ENCODE results near the gene CELF5.

The CELF5 gene

DNA sequence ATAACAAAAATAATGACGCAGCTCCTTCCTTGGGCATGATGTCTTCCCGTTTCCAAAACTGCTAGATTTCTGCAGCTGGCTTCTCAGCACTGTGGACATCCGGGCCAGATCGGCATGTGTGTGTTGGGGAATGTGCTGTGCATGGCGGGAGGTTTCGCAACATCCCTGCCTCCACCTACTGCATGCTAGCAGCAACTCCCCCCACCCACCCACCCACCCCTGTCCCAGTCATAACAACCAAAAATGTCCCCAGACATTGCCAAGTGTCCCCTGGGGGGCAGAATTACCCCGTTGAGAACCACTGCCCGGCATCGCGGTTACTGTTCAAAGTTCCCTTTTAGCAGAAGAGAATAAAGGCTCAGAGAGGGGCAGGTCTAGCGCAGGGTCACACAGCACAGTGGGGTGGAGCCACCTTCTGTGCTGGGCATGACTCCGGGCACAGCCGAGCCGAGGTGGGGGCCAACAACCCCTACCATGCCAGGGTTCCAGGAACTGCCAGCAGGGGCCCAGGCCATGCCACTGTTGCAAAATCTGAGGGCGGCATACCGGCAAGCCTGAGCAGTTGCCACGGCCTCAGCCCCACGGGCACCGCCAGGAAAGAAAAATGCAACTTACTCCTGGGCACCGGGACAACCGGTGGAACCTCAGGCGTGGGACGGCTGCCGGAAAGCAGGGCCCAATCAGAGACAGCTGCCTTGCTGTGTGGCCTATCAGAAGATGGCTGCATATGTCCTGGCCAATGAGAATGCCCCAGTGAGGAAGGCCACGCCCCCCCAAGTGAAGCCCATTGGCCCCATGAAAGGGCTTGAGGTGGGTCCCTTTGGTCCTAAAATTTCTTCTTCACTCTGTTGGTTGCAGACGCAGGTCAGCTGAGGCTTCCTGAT, 119.4 kb downstream of the CELF5 start:
- DNase-seq (ENCODE audit: low read depth in 3 of 3): no peak

DNA sequence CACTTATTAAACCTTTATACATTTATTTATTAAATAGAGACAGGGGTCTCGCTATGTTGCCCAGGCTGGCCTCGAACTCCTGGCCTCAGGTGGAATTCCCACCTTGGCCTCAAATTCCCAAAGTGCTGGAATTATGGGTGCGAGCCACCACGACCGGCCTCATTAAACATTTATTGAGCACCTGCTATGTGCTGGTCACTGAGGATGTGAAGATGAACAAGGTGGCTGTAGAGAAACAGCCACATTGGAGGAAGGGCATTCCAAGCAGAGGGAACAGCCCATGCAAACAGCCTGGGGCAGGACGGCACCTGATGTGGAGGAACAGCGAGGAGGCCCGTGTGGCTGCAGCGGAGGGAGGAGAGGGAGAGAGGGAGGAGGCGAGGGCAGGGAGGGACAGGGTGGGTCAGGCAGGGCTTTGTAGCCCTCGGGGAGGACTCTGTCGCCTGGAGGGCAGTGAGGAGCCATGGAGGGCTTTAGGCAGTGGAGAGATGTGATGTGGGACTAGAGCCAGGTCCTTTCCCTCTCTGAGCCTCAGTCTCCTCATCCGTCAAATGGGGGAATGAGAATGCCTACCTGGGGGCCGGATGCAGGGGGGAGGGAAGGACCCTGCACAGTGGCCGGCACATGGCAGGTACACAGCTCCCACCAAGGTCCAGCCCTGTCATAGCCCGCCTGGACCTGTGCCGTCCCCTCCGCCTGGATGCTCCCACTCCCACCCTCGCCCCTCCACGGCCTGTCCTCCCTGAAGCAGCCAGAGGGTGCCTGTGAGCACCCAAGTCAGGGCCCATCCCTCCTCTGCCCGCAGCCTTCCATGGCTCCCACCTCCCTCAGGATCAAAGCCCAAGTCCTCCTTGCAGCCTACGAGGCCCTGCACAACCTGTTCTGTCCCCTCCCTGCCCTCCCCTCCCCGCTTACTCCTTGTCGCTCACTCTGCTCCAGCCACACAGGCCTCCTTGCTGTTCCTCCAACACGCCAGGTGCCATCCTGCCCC, 120.4 kb downstream of the CELF5 start:
- no peak for DNase-seq (ENCODE audit: low read depth in 3 of 3)

- no peak for DNase-seq (ENCODE audit: low read depth in 3 of 3)
Measured at GRCh38 chr19:3345850-3346460, 121.5 kb downstream of the CELF5 start.

All from stimulated activated CD4-positive, alpha-beta T cell treated with anti-CD3 and anti-CD28 coated beads, TNF-alpha, amount 100 ng/mL, for 4 hours (primary cell).